ENCODE data around the gene FCHO1.

GRCh38 chr19:17803264-17803896 is 52.1 kb downstream of the FCHO1 start:
- no peak for TF ChIP-seq CTCF (IDR thresholded peaks at IDR 0.05)
- TF ChIP-seq EP300 (IDR thresholded peaks at IDR 0.05), result no peak

Measured in tibial nerve (tissue), 4 donors.